Stimulated activated CD8-positive, alpha-beta memory T cell treated with anti-CD3 and anti-CD28 coated beads, Interleukin-4, amount 100 ng/mL, for 24 hours (primary cell): ENCODE results near the gene DICER1.
"Not testable (repeated sequence)": the region's sequence is repeated elsewhere in the genome, so short reads cannot be mapped to it uniquely, and the experiment has no call there.

ENCODE experiments used
- DNase-seq: peaks from one replicate; pipeline ENCODE4 v3.0.0-alpha.2; 2020; ENCODE audit warnings: low read depth

Gene DICER1

DNA sequence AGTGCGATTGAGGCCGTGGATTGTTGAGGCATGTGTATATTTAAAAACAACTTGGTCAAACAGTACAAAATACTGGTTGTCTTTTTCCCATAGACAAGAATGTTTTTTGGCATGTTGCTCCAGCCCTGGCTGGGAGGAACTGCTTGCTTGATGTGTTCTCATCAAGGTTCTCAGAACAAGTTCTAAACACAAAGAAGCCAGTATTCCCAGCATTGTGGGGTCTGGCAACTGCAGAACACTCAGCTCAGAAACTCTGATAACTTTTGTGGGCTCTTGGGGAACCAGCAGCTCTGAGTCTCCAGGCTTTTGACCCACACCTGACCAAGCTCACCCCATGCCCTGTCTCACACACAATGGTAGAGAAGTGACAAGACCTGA is 27.1 kb upstream of the DICER1 start:
- no peak for DNase-seq

DNA sequence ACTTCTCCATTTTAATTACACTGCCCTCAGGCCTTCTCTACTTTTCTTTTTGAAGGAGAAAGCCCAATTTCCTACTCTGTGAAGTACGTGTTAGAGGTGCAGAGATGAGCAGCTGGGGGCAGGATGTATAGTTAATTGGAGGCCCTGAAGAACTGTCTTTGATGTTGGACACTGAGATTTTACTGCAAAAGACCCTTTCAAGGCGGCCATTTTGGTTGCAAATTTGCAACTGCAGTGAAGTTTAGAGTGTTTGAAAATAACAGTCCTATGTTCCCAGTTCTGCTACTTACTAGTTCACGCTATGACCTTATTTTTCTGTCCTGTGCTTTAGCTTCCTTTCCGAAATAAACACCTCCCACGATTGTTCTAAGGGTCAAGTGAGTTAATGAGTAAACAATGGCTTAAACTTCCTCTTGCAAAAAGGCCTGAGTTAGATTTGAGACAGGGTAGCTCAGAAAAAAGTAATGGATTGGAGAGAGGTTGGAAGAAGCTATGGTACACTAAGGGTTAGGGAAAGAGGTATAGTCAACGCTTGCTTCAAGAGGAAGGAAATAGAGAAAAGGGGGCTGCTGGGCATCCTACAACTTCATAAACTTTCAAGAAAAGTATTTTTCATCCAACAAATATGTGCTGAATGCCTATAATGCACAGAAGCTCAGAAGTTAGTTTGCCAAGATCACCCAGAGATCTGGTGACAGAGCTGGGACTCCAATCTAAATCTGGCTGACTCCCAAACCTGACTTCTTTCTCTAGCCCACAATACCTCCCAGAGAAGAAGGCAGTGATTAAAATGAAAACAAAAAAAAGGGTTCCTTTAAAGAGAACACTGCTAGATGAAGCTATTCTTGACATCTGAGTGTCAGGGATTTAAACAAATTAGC is 26.4 kb upstream of the DICER1 start:
- DNase-seq: no peak

DNA sequence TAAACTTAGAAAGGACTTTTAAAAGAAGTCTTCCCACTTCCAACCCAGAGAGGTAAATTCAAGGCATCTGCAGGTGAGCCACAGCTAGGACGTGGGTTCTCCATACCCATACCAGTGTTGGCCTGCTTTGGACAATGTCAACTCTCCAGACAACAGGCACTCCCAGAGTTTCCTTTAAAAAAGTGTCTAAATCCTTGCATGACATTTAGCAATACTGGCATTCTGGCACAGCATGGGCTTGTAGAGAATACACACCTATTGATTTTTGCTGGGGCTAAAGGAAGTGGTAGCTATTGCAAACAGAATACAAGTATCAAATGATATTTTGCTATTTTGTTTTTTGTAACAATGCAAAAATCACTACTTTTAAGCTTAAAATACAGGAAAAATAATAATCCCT is 25.8 kb upstream of the DICER1 start:
- no peak for DNase-seq

DNA sequence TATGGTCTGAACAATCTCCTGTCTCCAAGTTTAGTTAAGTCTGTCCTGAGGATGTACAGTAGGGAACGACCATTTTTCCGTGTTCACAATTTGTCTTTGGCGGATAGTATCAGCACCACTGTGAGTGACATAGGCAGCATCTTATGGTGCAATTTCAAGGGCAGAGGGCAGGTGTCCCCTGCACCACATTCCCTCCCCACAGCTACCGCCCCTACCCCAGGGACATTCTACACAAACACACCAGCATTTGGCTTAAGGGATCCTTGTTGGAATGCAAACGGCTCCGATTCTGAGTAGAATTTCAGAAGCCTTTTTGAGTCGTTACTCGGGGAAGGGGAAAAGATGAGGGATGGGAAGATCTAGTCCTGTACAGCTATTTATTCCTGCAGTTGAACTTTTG is 25.1 kb upstream of the DICER1 start:
- DNase-seq: no peak

DNA sequence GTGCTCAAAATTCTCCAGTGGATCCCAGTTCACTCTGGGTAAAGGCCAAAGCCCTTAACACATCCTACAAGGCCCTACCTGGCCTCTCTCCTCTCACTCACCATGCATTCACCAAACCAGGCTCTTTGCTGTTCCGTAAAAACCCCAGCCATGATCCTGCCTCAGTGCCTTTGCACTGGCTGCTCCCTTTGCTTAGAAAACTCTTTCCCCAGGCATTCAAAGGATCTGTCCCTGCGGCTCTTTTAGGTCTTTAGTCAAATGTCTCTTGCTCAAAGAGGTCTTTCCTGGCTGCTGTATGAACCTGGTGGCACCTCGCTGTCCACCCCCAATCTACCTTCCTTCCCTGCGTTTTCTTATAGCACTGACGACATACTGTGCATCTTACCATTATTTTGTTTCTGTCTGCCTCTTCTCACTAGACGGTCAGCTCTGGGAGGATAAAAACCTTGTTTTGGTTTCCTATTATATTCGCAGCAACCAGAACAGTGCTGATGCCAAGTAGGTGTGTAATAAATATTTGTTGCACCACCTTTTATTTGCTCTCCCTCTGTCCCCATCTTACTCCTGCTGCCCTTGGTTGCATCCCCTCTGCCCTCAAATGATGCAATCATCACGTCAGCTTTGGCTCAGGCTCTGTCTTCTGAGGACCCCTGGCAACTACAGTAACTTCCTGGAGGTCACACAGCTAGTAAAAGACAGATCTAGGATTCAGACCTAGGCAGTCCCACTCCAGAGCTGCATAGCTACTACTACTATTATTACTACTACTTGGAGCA is 23.8 kb upstream of the DICER1 start:
- no peak for DNase-seq

DNA sequence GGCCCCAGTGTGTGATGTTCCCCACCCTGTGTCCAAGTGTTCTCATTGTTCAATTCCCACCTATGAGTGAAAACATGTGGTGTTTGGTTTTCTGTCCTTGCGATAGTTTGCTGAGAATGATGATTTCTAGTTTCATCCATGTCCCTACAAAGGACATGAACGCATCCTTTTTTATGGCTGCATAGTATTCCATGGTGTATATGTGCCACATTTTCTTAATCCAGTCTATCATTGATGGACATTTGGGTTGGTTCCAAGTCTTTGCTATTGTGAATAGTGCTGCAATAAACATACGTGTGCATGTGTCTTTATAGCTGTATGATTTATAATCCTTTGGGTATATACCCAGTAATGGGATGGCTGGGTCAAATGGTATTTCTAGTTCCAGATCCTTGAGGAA is 18.3 kb upstream of the DICER1 start:
- DNase-seq: not testable (repeated sequence)

DNA sequence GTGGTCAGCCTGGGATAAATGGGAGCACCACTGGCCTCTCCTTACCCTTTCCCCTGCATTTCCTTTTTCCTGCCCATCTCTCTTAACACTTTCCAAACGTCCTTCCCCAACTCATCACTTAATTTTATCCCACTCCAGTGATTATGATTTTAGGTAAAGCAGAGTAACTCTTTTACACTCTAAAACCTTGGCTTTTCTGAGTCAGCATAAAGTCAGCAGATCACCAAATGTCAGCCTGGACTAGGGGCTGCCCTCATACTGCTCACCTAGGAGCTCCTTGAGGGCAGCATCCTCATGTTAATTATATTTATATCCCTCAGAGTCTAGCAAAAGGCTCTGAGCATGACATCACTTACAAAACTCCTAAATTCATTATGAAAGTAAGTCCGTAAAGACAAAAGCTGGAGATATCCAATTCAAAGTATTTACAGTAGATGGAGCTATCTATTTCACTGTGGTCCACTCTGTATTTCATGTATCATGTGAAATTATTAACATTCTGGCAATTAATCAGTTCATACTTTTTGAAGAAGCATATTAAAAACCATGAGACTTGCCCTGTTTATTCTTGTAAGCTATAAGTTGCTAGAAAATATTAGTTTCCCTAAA is 17.0 kb upstream of the DICER1 start:
- no peak for DNase-seq

DNA sequence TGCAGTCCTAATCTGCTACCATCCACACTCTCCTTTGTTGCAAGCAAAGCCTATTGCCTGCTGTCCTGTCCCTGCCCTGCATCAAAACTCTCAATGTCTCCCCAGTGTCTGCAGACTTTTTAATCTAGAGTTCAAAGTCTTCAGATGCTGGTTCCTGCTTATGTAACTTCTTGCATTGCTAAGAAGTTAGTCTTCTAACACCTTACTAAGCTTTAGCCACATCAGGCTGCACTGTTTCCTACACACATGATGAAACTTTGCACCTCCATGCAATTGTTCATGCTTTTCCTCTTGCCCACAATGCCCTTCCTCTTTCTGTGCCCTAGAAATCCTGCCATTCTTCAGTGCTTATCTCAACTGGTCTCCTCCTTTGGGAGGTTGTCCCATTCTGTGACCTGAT is 16.2 kb upstream of the DICER1 start:
- no peak for DNase-seq

DNA sequence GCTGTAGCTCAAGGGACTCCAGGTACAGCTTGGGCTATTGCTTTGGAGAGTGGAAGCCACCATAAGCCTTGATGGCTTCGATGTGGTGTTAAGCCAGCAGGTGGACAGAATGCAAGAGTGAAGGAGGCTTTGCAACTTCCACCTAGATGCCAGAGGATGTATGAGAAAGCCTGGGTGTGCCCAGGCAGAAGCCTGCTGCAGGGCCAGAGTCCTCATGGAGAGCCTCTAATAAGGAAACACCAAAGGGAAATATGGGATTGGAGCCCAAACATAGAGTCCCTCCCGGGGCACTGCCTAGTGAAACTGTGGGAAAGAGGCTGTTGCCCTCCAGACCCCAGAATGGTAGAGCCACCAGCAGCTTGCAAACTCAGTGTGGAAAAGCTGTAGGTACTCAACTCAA is 9.8 kb upstream of the DICER1 start:
- DNase-seq: no peak

DNA sequence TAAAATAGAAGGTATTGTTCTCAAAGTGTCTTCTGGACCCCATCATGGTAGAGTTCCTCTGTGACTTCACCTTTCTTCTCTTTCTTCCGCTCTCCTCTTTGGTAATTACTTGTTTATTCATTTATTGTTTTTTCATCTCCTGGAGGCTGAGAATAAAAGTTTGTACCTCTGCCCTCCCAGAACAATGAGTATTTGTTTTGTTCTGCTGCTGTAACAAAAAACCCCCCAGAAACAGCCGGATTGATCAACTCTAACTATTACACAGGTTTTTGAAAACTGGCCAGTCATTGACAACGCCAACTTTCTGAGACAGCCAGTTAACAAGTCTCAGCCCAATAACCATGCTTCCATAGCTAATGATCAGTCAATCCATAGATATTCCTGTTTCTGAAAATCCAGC is 8.2 kb upstream of the DICER1 start:
- DNase-seq: no peak

DNA sequence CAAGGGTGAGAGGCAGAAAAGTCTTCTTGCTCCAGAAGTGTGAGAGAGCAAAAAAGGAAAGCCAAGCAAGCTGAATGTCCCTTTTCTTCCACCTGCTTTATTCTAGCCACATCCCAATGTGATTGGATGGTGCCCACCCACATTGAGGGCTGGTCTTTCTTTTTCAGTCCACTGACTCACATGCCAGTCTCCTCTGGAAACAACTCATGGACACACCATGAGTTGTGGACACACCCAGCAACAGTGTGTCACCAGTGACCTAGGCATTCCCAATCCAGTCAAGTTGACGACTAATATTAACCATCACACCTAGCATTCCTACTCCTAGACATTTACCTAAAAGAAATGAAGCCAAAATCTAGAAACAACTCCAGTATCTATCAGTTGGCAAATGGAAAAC is 7.2 kb upstream of the DICER1 start:
- no peak for DNase-seq

DNA sequence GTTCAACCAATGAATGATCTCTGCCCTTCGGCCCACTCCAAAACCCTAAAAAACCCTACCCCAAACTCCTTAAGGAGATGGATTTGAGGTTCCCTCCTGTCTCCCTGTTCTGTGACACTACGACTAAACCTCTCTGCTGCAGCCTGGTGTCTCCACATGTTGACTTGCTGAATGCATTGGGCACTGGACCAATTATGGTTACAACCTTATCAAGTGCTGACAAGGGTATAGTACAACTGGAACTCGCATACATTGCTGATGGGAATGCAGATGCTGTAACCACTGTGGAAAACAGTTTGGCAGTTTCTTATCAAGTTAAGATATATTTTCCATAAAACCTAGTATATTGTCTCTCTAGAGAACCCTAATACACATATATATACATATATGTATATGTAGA is 6.3 kb upstream of the DICER1 start:
- DNase-seq: no peak

DNA sequence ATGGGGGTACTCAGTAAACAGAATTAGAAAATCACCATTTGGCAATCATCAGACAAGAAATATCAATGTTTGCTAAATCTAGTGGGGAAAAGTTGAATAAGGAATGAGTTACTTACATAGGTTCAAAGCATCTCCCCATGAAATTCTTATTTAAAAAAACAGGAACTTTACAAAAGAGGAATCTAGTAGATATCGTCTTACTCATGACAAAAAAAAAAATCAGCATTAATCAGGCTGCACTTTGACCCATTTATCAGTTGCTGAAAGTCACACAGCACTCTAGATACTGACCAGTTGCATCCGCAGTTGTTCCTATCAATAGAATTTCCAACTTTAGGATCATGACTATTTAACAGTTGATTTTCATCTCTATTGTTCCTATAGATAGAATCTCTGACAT is 5.8 kb upstream of the DICER1 start:
- DNase-seq: no peak

DNA sequence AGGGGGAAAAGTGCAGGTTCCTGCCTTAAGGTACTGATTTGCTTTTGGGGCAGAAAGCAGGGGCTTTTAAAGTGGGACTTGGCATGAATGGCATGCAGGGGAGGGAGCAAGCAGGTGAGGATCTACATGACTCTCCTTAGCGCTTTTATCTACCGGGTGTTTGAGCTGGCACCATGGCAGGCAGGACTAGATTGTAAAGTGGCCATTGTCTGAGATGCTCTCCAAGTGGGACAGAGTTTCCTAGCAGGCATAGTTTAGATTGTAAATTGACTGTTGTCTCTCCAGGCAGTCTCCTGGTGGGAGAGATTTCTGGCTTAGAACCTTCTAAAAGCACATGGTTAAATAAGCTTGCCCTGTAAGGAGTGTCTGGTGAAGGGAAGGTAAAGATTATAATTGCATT is 5.3 kb upstream of the DICER1 start:
- no peak for DNase-seq

DNA sequence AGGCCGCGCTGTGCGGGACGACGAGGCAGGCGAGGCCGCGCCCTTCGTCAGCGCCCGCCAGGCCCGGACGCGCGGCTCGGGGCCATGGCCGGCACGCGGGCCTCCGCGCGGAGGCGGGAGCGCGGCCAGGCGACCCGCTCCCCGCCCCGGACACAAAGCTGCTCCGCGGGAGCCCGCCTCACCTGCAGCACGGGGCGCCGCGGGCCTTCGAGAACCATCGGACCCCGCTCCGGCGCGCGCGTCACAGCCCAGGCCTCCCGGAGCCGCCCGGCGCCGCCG is 342 bp downstream of the DICER1 start:
- DNase-seq: no peak

DNA sequence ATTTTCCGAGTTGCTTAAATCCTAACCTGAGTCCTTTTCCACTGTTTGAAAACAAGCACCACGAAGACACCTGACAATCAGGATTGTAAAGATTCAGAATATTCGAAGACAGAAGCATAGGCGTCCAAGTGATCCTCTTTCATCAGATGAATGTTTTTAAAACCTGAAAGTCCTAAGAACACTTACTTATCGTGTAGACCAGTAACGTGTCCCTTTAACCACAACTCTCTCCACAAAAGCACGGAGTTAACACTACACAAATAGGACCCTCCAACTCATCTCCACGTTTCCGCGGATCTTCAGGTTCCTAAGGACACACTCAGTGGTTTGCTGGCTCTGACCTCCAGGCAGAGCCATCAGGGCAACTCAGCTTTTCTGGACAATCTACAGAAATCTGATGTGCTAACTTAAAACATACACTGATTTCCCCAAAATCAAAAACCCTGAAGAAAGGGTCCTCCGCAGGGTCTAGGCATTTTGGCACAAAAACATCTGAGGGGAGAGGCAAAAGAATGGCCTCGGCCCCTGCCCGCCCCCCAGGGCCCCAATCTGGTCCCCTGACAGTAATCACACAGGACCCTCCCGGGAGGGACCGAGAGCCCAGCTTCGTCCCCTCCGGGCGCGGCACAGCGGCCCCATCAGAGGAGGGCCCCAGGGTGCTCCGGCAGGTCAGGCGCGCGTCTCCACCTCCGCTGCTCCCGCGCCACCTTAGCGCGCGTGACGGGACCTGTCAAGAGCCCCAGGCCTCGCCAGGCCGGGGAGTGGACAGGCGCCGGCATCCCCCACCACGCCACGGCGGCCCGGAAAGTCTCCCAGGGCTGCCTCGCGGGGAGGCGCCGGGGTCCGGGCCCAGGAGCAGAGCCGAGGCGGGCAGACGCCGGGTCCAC is 925 bp downstream of the DICER1 start:
- peak; percentile 8 for DNase-seq

DNA sequence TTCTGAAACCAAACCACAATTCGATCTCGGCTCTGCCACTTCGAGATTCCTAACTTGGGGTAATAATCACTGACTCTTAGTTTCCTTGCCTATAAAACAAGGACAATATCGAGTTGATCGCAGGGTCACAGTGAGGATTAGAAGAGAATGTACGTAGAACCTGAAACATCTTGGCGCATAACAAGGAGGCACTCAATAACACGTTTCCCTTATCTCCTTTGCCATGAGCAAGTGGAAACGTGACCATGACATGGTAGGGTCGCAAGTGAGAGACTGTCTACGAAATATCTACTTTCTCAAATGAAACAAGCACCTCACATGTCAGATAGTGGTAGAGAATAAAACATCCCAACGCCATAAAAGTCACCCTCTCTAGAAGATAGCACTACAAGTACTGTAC is 2.3 kb downstream of the DICER1 start:
- no peak for DNase-seq

DNA sequence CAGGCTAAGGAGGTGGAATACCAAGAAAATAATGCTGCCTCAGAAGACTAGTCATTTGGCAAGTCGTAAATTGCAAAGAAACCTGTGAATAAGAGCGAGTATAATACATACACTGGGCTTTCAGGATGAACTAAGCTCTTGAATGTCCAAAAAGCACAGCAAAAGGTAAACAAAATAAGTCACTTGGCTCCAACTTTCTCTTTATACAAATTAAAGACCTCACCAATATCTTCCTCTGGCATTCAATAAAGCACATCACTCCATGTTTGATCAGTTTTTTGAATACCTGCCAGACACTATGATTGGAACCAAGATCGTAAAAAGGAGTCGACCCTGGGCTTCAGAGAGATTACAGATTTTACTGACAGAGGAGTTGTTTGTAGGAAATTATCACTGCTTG is 3.5 kb downstream of the DICER1 start:
- no peak for DNase-seq

DNA sequence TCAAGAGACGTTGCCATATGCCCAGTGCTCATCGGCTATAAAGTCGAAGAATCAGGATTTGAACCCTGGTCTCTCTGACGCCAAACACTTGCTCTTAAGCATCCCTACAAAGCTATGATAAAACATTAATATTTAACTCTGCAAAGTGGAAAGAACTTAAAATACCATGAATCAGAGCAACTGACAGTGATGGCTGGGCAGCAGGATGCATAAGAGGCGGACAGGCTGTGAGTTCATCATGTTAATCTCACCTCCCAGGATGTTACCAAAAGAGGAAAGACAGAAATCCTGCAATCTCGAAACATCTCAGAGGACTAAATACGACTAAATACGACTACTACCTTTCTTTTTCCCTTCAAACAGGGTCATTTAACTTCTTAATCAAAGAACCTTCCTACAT is 5.8 kb downstream of the DICER1 start:
- no peak for DNase-seq

DNA sequence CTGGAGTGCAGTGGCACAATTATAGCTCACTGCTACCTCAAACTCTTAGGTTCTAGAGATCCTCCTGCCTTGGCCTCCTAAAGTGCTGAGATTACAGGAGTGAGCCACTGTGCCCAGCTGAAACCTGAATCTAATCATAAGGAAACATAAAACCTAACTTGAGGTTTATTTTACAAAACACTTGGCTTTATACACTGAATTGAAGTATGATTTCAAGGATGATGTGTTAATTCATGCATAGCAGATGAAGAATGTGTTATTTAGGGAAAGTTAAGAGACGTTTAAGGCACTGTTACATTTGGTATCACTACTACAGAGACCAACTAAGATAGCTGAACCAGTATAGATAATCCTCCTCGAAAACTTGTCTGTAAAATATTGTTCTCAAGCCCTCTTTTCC is 6.4 kb downstream of the DICER1 start:
- no peak for DNase-seq

DNA sequence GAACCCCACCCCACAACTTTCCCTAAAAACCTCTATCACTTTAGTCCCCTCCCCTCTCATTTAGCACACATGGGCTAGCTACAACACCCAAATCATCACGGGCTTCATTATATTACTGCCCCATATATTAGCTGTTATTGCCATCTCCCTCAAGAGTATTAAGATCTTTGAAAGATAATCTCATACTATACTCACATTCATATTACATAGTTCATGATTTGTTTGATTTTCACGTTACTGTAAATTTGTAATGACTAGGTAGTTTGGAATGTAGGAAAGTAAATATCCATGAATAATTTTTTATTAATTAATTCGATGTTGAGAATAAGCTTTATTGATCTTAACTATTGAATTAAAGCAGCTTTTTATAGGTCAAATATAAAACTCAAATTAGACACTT is 7.9 kb downstream of the DICER1 start:
- no peak for DNase-seq

DNA sequence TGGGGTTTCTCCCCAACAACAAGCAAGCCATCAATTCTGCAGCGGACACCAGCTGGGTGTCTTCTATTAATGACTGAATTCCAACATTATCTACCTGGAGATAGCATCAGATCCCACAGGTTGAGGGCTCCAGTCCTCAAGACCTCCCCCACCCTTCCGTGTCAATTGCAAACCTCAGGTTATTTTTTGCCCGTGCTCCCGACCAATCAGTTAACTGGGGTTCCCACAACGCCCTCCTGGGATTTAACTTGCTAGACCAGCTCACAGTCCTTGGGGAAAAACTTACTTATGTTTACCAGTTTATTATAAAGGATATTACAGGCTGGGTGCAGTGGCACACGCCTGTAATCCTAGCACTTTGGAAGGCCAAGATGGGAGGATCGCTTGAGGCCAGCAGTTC is 9.7 kb downstream of the DICER1 start:
- no peak for DNase-seq
